ENCODE results near the gene GRIA1. TPM values are rescaled to one million over a fixed set of nuclear protein-coding genes. Genes with fewer than 3 reads are reported as not detected.
A peak's percentile ranks its signal among the peaks of the same experiment; 100 is the strongest.

Gene GRIA1
- total RNA-seq, 1 donor from 2014 or later, result 3.3 TPM

DNA sequence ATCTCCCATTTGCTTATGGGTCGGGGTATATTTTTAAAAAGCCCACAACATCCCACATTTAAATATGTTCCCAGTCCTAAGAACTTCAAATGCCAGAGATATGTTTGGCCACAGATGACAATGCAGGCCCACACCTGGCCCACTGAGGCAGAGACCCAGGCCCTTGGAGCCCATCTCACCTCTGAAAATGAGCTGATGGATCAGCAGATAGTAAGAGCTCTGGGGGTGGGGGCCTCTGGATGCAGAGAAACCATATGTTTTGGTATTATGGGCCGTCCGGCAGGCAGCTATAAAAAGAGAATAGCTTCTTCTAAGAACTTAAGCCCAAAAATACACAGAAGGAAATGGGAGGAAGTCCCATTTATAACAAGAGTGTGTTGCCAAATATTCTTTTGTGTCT lies 256.0 kb downstream of the GRIA1 start:
- Mint-ChIP-seq H3K36me3 (no peaks in the 10 kb centered on the region), H3K27me3 (ENCODE audit: insufficient read depth, low read depth) (peaks cover 5% of the 10 kb centered on the region), H3K4me3 (no peak overlapping the region), H3K9me3 (no peaks in the 10 kb centered on the region), H3K4me1 (peaks cover 35% of the 10 kb centered on the region), H3K27ac (no peak overlapping the region)
- H3F3A ChIP-seq (ENCODE audit: low read depth), result peaks cover 20% of the 10 kb centered on the region
- no peaks in the 10 kb centered on the region for H3K27me3 ChIP-seq
- H4K20me1 ChIP-seq (ENCODE audit: low read depth), result no peaks in the 10 kb centered on the region
- no peak for DNase-seq (ENCODE audit: low spot score)
- TF ChIP-seq, protein P1, sequence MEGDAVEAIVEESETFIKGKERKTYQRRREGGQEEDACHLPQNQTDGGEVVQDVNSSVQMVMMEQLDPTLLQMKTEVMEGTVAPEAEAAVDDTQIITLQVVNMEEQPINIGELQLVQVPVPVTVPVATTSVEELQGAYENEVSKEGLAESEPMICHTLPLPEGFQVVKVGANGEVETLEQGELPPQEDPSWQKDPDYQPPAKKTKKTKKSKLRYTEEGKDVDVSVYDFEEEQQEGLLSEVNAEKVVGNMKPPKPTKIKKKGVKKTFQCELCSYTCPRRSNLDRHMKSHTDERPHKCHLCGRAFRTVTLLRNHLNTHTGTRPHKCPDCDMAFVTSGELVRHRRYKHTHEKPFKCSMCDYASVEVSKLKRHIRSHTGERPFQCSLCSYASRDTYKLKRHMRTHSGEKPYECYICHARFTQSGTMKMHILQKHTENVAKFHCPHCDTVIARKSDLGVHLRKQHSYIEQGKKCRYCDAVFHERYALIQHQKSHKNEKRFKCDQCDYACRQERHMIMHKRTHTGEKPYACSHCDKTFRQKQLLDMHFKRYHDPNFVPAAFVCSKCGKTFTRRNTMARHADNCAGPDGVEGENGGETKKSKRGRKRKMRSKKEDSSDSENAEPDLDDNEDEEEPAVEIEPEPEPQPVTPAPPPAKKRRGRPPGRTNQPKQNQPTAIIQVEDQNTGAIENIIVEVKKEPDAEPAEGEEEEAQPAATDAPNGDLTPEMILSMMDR (IDR thresholded peaks at IDR 0.05), result no peak
- TF ChIP-seq EZH2phosphoT487 (IDR thresholded peaks at IDR 0.05) (no peak), EZH2 (IDR thresholded peaks at IDR 0.05) (no peak)
- H3K36me3 ChIP-seq, result no peaks in the 10 kb centered on the region
- no peak overlapping the region for H3K4me2 ChIP-seq
- no peak overlapping the region for H3K27ac ChIP-seq
- no peak overlapping the region for H3K9ac ChIP-seq
- H3K9me3 ChIP-seq (ENCODE audit: low read depth), result no peaks in the 10 kb centered on the region
- no peak overlapping the region for H2AFZ ChIP-seq (replicated peaks)
- H3K4me3 ChIP-seq, result no peak overlapping the region
- H3K79me2 ChIP-seq (ENCODE audit: low read depth), result no peaks in the 10 kb centered on the region
- H3K4me1 ChIP-seq, result peaks cover 23% of the 10 kb centered on the region

DNA sequence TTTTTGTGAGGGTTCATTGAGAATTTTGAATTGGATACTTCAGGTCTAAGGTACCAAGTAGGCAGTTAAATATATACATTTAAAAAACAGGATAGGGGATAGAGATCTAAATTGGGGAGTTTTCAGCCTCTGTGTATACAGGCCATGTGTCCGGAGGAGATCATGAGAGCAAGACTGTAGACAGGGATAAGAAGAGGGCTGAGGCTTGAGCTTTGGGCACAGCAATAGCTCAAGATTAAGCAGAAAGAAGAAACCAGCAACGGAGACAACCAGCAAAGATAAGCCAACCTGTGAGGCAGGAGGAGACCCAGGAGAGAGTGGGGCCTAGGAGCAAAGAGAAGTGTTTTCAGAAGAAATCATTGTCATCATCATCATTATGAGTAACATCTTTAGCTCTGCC lies 258.4 kb downstream of the GRIA1 start:
- Histone ChIP-seq H3K27me3 (no peaks in the 10 kb centered on the region), H4K20me1 (ENCODE audit: low read depth) (no peaks in the 10 kb centered on the region), H3K27ac (no peak overlapping the region), H2AFZ (replicated peaks) (no peak overlapping the region), H3K9me3 (ENCODE audit: low read depth) (no peaks in the 10 kb centered on the region), H3K79me2 (ENCODE audit: low read depth) (no peaks in the 10 kb centered on the region), H3K4me1 (peaks cover 23% of the 10 kb centered on the region), H3K4me2 (no peak overlapping the region), H3K9ac (no peak overlapping the region), H3K4me3 (no peak overlapping the region), H3K36me3 (no peaks in the 10 kb centered on the region), H3F3A (ENCODE audit: low read depth) (peaks cover 20% of the 10 kb centered on the region)
- Mint-ChIP-seq H3K4me1 (peaks cover 46% of the 10 kb centered on the region), H3K36me3 (no peaks in the 10 kb centered on the region), H3K27ac (no peak overlapping the region), H3K4me3 (no peak overlapping the region), H3K9me3 (no peaks in the 10 kb centered on the region), H3K27me3 (ENCODE audit: insufficient read depth, low read depth) (peaks cover 5% of the 10 kb centered on the region)
- TF ChIP-seq, protein P1 (IDR thresholded peaks at IDR 0.05), result no peak
- DNase-seq (ENCODE audit: low spot score), result no peak

DNA sequence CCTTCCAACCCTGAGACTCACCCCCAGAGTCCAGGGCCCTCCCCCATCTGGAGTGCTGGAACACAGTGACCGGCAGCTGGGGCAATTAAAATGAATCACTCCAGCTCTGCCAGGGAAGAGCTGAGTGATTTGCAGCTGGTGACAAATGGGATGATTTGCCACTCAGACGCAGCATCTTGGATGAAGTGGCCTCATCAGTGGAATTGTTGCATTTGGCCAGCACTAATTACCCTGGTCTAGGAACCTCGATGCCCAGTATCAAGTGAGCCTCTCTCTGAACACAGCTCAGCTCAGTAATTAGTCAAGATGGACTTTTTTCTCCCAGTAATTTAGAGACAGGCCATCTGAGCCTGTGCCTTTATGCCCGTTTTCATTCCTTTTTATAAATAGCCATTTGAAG lies 259.5 kb downstream of the GRIA1 start:
- H3K36me3 ChIP-seq, result no peaks in the 10 kb centered on the region
- no peaks in the 10 kb centered on the region for H3K27me3 ChIP-seq
- no peak overlapping the region for H3K4me3 ChIP-seq
- H3K9me3 ChIP-seq (ENCODE audit: low read depth), result no peaks in the 10 kb centered on the region
- peak; percentile 65 for DNase-seq (ENCODE audit: low spot score)
- no peak overlapping the region for H3K9ac ChIP-seq
- H3F3A ChIP-seq (ENCODE audit: low read depth), result peaks cover 20% of the 10 kb centered on the region
- H4K20me1 ChIP-seq (ENCODE audit: low read depth), result no peaks in the 10 kb centered on the region
- H3K4me1 Mint-ChIP-seq, result peaks cover 54% of the 10 kb centered on the region
- H3K9me3 Mint-ChIP-seq, result no peaks in the 10 kb centered on the region
- H3K79me2 ChIP-seq (ENCODE audit: low read depth), result no peaks in the 10 kb centered on the region
- H2AFZ ChIP-seq (replicated peaks), result no peak overlapping the region
- no peaks in the 10 kb centered on the region for H3K36me3 Mint-ChIP-seq
- TF ChIP-seq EZH2phosphoT487 (IDR thresholded peaks at IDR 0.05) (no peak), EZH2 (IDR thresholded peaks at IDR 0.05) (no peak)
- TF ChIP-seq, protein P1 (IDR thresholded peaks at IDR 0.05), result no peak
- H3K4me3 Mint-ChIP-seq, result no peak overlapping the region
- H3K4me1 ChIP-seq, result peaks cover 23% of the 10 kb centered on the region
- H3K27ac ChIP-seq, result peak overlapping the region; percentile 82
- peak overlapping the region; percentile 33 for H3K4me2 ChIP-seq
- peak overlapping the region; percentile 94 for H3K27ac Mint-ChIP-seq
- H3K27me3 Mint-ChIP-seq (ENCODE audit: insufficient read depth, low read depth), result peaks cover 4% of the 10 kb centered on the region

Data from neural progenitor cell (in vitro differentiated cells).